Measurements from ENCODE around the gene DGKQ.
"Not testable (repeated sequence)": the region's sequence is repeated elsewhere in the genome, so short reads cannot be mapped to it uniquely, and the experiment has no call there.

The DGKQ gene

DNA sequence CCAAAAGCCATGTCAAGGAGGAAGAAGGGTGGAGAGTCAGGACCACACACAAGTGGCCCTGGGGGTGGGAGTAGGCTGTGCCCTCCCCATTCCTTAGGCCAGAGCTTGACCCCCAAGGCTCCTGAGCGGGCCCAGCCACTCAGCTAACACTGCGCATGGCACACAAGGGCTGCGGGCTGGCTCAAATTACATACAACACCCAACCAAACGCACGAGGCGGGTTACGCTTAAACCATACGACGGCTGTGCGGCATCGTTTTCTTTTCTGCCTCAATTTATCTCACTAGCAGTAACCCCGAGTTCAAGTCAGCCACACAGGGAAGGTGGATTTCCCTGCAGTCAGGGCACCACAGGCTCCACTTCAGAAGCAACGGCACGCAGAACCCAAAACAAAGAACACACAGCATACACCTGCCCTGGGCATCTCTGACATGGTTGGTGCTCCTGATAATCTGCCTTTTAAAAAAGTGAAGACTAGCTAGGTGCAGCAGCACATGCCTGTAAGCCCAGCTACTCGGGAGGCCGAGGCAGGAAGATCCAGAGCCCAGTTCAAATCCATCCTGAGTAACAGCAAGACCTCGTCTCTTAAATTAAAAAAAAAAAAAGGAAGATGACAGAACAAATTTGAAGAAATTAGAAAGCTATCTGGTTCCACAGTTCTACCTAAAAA is 44.1 kb downstream of the DGKQ start:
- no peak for DNase-seq (ENCODE audit: extremely low read depth in 1 of 2, low read depth in 1 of 2)

GRCh38 chr4:927566-927965 is 45.8 kb downstream of the DGKQ start:
- DNase-seq (ENCODE audit: extremely low read depth in 1 of 2, low read depth in 1 of 2): not testable (repeated sequence)

GRCh38 chr4:926538-926937 is 46.8 kb downstream of the DGKQ start:
- no peak for DNase-seq (ENCODE audit: extremely low read depth in 1 of 2, low read depth in 1 of 2)

DNA sequence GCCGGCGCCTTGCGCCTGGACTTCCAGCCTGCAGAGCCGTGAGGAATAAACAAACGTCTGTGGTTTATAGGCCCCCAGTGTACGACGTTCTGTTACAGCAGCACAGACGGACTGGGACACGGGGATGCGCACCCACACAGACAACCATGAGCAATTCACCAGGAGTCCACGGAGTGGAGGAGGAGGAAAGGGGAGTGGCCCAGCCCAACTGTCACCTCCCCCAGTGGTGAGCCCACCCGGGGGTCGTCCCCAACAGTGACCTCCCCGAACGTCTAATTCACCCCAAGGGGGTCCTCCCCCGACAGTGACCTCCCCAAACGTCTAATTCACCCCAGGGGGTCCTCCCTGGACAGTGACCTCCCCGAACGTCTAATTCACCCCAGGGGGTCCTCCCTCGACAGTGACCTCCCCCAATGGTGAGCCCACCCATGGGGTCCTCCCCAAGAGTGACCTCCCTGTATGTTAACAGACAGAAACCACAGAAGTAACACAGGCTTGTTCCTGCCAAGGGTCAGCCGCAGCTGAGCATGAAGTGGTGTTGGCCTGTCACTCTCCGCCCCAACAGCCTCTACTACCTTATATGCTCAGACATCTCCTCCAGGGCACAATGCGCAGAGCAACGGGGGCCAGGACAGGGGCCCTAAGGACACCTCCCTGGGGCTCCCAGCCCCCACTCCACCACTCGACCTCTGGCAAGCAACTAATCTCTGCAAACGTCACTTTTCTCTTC is 47.4 kb downstream of the DGKQ start:
- no peak for DNase-seq (ENCODE audit: extremely low read depth in 1 of 2, low read depth in 1 of 2)

DNA sequence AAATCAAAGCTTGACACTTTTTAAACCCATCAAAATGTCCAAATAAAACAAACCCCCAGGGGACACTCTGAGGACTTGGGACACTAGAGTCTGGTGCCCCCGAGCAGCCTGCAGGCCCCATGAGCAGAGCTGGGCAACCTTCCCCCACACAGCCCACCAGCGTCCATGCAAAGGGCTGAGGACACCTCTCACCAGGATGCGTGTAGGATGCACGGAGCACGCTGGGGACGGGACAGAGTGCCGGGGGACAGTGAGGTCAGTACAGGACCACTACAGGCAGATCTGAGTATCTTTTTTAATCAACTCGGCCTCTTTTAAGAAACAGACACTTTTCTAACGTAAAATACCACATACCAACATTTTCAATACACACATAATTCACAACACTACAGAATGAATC is 48.2 kb downstream of the DGKQ start:
- DNase-seq (ENCODE audit: extremely low read depth in 1 of 2, low read depth in 1 of 2): no peak

GRCh38 chr4:924107-925096 is 49.0 kb downstream of the DGKQ start:
- DNase-seq (ENCODE audit: extremely low read depth in 1 of 2, low read depth in 1 of 2): peak in 1 of 2 donors; percentile 39

DNA sequence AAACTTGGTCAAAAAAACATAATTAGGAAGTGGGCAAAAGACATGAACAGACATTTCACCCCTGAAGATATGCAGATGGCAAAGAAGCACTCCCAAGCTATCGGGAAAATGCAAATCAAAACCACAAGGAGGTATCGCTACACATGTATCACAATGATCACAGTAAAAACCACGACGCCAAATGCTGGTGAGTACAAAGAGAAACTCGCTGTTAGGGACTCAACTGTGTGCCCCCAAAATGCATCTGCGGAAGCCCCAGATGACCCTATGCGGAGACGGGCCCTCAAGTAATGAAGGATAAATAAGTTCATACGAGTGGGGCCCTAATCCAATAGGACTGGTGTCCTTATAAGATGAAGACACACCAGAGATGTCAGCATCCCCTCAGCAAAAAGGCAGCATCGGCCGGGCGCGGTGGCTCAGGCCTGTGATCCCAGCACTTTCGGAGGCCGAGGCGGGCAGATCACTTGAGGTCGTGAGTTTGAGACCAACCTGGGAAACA is 51.5 kb downstream of the DGKQ start:
- no peak for DNase-seq (ENCODE audit: extremely low read depth in 1 of 2, low read depth in 1 of 2)

DNA sequence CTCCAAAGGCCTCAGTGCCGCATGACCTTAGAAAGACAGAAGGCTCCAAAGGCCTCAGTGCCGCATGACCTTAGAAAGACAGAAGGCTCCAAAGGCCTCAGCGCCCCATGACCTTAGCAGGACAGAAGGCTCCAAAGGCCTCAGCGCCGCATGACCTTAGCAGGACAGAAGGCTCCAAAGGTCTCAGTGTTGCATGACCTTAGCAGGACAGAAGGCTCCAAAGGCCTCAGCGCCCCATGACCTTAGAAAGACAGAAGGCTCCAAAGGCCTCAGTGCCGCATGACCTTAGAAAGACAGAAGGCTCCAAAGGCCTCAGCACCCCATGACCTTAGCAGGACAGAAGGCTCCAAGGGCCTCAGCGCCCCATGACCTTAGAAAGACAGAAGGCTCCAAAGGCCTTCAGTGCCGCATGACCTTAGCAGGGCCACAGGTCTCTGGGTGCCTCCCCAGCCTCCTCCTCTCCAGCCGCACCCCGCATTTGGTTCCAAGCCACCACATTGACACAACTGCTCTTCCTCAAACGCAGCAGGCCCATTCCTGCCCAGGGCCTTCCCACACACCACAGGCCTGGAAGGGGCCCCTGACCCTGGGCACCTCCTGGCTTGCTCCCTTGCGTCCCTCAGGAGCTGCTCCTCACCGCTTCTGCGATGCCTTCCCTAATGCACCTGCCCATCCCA is 54.2 kb downstream of the DGKQ start:
- not testable (repeated sequence) for DNase-seq (ENCODE audit: extremely low read depth in 1 of 2, low read depth in 1 of 2)

DNA sequence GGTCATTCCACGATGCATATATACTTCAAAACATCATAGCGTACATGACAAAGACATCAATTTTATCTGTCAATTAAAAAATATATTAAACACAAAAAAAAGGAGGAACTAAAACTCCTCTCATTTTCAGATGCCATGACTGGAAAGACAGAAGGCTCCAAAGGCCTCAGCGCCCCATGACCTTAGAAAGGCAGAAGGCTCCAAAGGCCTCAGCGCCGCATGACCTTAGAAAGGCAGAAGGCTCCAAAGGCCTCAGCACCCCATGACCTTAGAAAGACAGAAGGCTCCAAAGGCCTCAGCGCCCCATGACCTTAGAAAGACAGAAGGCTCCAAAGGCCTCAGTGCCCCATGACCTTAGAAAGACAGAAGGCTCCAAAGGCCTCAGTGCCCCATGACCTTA is 54.8 kb downstream of the DGKQ start:
- DNase-seq (ENCODE audit: extremely low read depth in 1 of 2, low read depth in 1 of 2): not testable (repeated sequence)

DNA sequence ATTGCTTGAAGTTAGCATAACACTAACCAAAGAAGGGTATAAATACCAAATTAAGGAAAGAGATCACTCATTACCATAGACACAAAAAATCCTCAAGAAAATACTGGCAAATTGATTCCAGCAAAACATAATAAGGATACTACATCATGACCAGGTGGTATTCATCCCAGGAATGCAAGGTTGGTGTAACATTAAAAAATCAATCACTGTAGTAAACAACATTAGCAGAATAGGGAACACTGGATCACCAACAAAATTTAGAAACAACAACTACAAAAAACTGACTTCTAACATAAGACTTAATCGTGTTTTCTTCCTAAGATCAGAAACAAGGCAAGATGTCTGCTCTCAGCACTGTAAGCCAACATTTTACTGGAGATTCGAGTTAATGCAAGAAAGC is 55.4 kb downstream of the DGKQ start:
- no peak for DNase-seq (ENCODE audit: extremely low read depth in 1 of 2, low read depth in 1 of 2)

DNA sequence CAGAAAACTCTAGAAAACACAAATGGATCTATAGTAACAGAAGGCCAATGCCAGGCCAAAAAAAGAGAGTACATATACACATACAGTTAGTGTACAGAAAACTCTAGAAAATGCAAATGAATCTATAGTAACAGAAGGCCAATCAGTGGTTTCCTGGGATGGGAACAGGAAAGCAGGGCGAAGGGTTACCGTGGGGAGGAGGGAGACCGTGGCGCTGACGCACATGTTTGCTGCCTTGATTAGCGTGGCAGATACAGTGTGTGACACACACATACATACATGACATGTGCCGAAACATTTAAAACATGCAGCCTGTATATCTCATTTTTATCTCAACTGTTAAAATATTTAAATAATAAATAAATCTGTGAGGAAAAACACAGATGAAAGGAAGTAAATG is 55.9 kb downstream of the DGKQ start:
- no peak for DNase-seq (ENCODE audit: extremely low read depth in 1 of 2, low read depth in 1 of 2)

DNA sequence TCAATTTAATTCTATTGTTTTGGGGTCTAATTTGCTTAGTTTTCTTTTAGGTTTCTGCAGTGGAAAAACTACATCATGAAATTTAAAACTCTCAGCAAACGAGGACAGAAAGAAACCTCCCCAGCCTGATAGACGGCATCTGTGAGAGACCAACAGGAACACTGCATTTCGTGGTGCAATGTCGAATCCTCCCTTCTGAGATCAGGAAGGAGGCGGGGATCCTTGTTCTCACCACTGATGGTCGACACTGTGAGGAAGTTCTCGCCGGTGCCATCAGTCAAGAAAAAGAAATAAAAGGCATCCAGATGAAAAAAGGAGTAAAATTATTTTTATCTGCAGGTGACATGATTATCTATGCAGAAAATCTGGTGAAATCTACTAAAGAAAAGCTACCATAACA is 57.8 kb downstream of the DGKQ start:
- no peak for DNase-seq (ENCODE audit: extremely low read depth in 1 of 2, low read depth in 1 of 2)

GRCh38 chr4:915041-915474 is 58.3 kb downstream of the DGKQ start:
- no peak for DNase-seq (ENCODE audit: extremely low read depth in 1 of 2, low read depth in 1 of 2)

GRCh38 chr4:914531-914930 is 58.8 kb downstream of the DGKQ start:
- no peak for DNase-seq (ENCODE audit: extremely low read depth in 1 of 2, low read depth in 1 of 2)

GRCh38 chr4:913280-913618 is 60.1 kb downstream of the DGKQ start:
- no peak for DNase-seq (ENCODE audit: extremely low read depth in 1 of 2, low read depth in 1 of 2)

GRCh38 chr4:912548-913279 is 60.7 kb downstream of the DGKQ start:
- DNase-seq (ENCODE audit: extremely low read depth in 1 of 2, low read depth in 1 of 2): no peak

- DNase-seq (ENCODE audit: extremely low read depth in 1 of 2, low read depth in 1 of 2): no peak
Measured at GRCh38 chr4:911871-912490, 61.4 kb downstream of the DGKQ start.

- no peak for DNase-seq (ENCODE audit: extremely low read depth in 1 of 2, low read depth in 1 of 2)
Measured at GRCh38 chr4:911221-911751, 62.1 kb downstream of the DGKQ start.

- no peak for DNase-seq (ENCODE audit: extremely low read depth in 1 of 2, low read depth in 1 of 2)
Measured at GRCh38 chr4:910366-911091, 62.8 kb downstream of the DGKQ start.

Measured in stimulated activated CD8-positive, alpha-beta memory T cell treated with anti-CD3 and anti-CD28 coated beads, Interleukin-7, amount 100 ng/mL, for 48 hours (primary cell).